H1 (cell line): ENCODE data around the gene MYOCOS. TPM values are rescaled to one million over a fixed set of nuclear protein-coding genes. Genes with fewer than 3 reads are reported as not detected.

Source experiments
- CTCF ChIA-PET: fragments of 300-600 bp; sonication (Branson Sonifier 250); formaldehyde crosslinking; loops from one replicate; lab custom pipeline; 2021; ENCODE audit not compliant: partially characterized antibody; lab: Charles Lee
- POLR2A ChIA-PET: fragments of 300-600 bp; sonication (Branson Sonifier 250); formaldehyde crosslinking; loops from one replicate; lab custom pipeline; 2021; ENCODE audit warnings: inconsistent platforms; ENCODE audit not compliant: partially characterized antibody; lab: Charles Lee
- DNase-seq, 2 experiments: peaks; one replicate each; pipeline versions ENCODE4 v3.0.0 to v3.0.0-alpha.2; 2010 to 2022; ENCODE audit warnings: low spot score in 2 of 2, low read depth in 1 of 2, mixed read lengths in 1 of 2
- FAIRE-seq: peaks from 2 replicates; lab custom pipeline; 2011; peaks lifted over from hg19 to GRCh38; lab: Jason Lieb, UNC
- H2AFZ ChIP-seq: 2 replicates; pipeline ENCODE4 v1.8.1; 2012; ENCODE audit warnings: low read length, inconsistent platforms
- H2AK5ac ChIP-seq: 2 replicates; pipeline ENCODE4 v1.6.1; 2013; ENCODE audit warnings: low read depth, low read length
- H2BK120ac ChIP-seq: replicated peaks from 2 replicates; pipeline ENCODE3; 2013; ENCODE audit warnings: low read depth, low read length, inconsistent platforms
- H2BK12ac ChIP-seq: 2 replicates; pipeline ENCODE4 v1.6.1; 2013; ENCODE audit warnings: low read depth, low read length
- H2BK15ac ChIP-seq: 2 replicates; pipeline ENCODE4 v1.6.1; 2013; ENCODE audit warnings: low read length
- H2BK20ac ChIP-seq: 2 replicates; pipeline ENCODE4 v1.6.1; 2013; ENCODE audit warnings: low read length
- H2BK5ac ChIP-seq: 2 replicates; pipeline ENCODE4 v1.6.1; 2013; ENCODE audit warnings: low read depth, low read length
- H3K14ac ChIP-seq: 2 replicates; pipeline ENCODE4 v1.6.1; 2013; ENCODE audit warnings: inconsistent platforms; ENCODE audit not compliant: insufficient read length
- H3K18ac ChIP-seq: 2 replicates; pipeline ENCODE4 v1.6.1; 2013; ENCODE audit warnings: low read length; ENCODE audit errors: extremely low read depth
- H3K23ac ChIP-seq: 2 replicates; pipeline ENCODE4 v1.6.1; 2013; ENCODE audit warnings: inconsistent platforms; ENCODE audit not compliant: insufficient read length
- H3K23me2 ChIP-seq: 2 replicates; pipeline ENCODE4 v1.6.1; 2013; ENCODE audit warnings: low read depth, low read length
- H3K27ac ChIP-seq: 2 replicates; pipeline ENCODE4 v1.6.1; 2011; ENCODE audit warnings: low read depth, low read length, inconsistent platforms
- H3K27me3 ChIP-seq, 4 experiments: replicated peaks in 1 of 4; 1 replicate in 1 of 4; 2 replicates in 3 of 4; pipeline versions ENCODE4 v1.6.1 to v1.8.1; 2011 to 2013; ENCODE audit warnings: low read length in 3 of 4, mild to moderate bottlenecking in 3 of 4, inconsistent platforms in 2 of 4, mixed read lengths in 2 of 4, moderate library complexity in 1 of 4; ENCODE audit not compliant: control insufficient read depth in 3 of 4, insufficient read depth in 3 of 4; ENCODE audit errors: extremely low read depth in 1 of 4
- H3K36me3 ChIP-seq, 4 experiments: 2 replicates each; pipeline versions ENCODE4 v1.6.1 to v1.8.1; 2011 to 2013; ENCODE audit warnings: mild to moderate bottlenecking in 4 of 4, low read length in 3 of 4, moderate library complexity in 2 of 4, control low read depth in 1 of 4, inconsistent platforms in 1 of 4; ENCODE audit not compliant: insufficient read depth in 4 of 4, control insufficient read depth in 2 of 4
- H3K4ac ChIP-seq: replicated peaks from 2 replicates; pipeline ENCODE3; 2013; ENCODE audit warnings: low read length, low read depth, mixed read lengths, inconsistent platforms; ENCODE audit not compliant: insufficient read length
- H3K4me1 ChIP-seq, 4 experiments: replicated peaks in 1 of 4; 1 replicate in 1 of 4; 2 replicates in 3 of 4; pipeline versions ENCODE4 v1.6.1 to v1.8.1; 2011 to 2013; ENCODE audit warnings: low read length in 3 of 4, inconsistent platforms in 2 of 4, mixed read lengths in 1 of 4; ENCODE audit not compliant: insufficient read depth in 4 of 4, control insufficient read depth in 3 of 4
- H3K4me2 ChIP-seq, 2 experiments: 2 replicates each; pipeline versions ENCODE4 v1.6.1 to v1.8.1; 2011 to 2013; ENCODE audit warnings: low read depth in 2 of 2, low read length in 2 of 2, control low read depth in 1 of 2, inconsistent platforms in 1 of 2, mild to moderate bottlenecking in 1 of 2; ENCODE audit not compliant: insufficient read depth in 1 of 2
- H3K4me3 ChIP-seq, 4 experiments: fragments of 200-600, 300-600 bp in 1 of 4; sonication (generic), shearing (Covaris generic), sonication (Bioruptor Twin) in 1 of 4; 2 replicates each; pipeline versions ENCODE4 v1.5.1 to v1.8.1; 2011 to 2016; ENCODE audit warnings: low read length in 4 of 4, low read depth in 3 of 4, control low read depth in 2 of 4, inconsistent platforms in 2 of 4, mild to moderate bottlenecking in 2 of 4, mixed read lengths in 1 of 4, moderate library complexity in 1 of 4; ENCODE audit not compliant: insufficient read depth in 2 of 4; ENCODE audit errors: extremely low read depth in 1 of 4
- H3K56ac ChIP-seq: replicated peaks from 2 replicates; pipeline ENCODE3; 2013; ENCODE audit warnings: low read depth, mild to moderate bottlenecking, mixed read lengths, low read length, inconsistent platforms; ENCODE audit not compliant: insufficient read length
- H3K79me1 ChIP-seq: 2 replicates; pipeline ENCODE4 v1.6.1; 2013; ENCODE audit warnings: low read depth, low read length, control low read depth
- H3K79me2 ChIP-seq, 2 experiments: 2 replicates each; pipeline versions ENCODE4 v1.6.1 to v1.8.1; 2012 to 2013; ENCODE audit warnings: low read length in 2 of 2, mild to moderate bottlenecking in 2 of 2, inconsistent platforms in 1 of 2; ENCODE audit not compliant: insufficient read depth in 2 of 2, control insufficient read depth in 1 of 2
- H3K9ac ChIP-seq, 4 experiments: replicated peaks in 1 of 4; 1 replicate in 1 of 4; 2 replicates in 3 of 4; pipeline versions ENCODE4 v1.6.1 to v1.8.1; 2011 to 2013; ENCODE audit warnings: low read depth in 3 of 4, low read length in 3 of 4, control low read depth in 2 of 4, mild to moderate bottlenecking in 2 of 4, moderate library complexity in 2 of 4, inconsistent platforms in 1 of 4; ENCODE audit errors: extremely low read depth in 1 of 4
- H3K9me3 ChIP-seq, 2 experiments: 2 replicates each; pipeline versions ENCODE4 v1.6.1 to v1.8.1; 2012 to 2013; ENCODE audit warnings: mild to moderate bottlenecking in 2 of 2, moderate library complexity in 2 of 2, control low read depth in 1 of 2, inconsistent platforms in 1 of 2, low read depth in 1 of 2, low read length in 1 of 2, mixed read lengths in 1 of 2; ENCODE audit not compliant: insufficient read depth in 2 of 2
- H4K20me1 ChIP-seq, 2 experiments: replicated peaks in 1 of 2; 2 replicates each; pipeline versions ENCODE3 to v1.8.1; 2011 to 2013; ENCODE audit warnings: inconsistent platforms in 2 of 2, low read length in 2 of 2, mild to moderate bottlenecking in 1 of 2; ENCODE audit not compliant: insufficient read depth in 2 of 2, control insufficient read depth in 1 of 2
- H4K5ac ChIP-seq: 2 replicates; pipeline ENCODE4 v1.6.1; 2013; ENCODE audit warnings: low read length, low read depth, mixed read lengths, inconsistent platforms; ENCODE audit not compliant: insufficient read length
- H4K8ac ChIP-seq: 2 replicates; pipeline ENCODE4 v1.8.0; 2013; ENCODE audit warnings: mild to moderate bottlenecking, moderate library complexity, low read length, inconsistent platforms; ENCODE audit not compliant: insufficient read depth; ENCODE audit errors: extremely low read depth
- H4K91ac ChIP-seq: replicated peaks from 2 replicates; pipeline ENCODE3; 2013; ENCODE audit warnings: low read length, mixed read lengths, inconsistent platforms; ENCODE audit not compliant: insufficient read length
- BRCA1 ChIP-seq: IDR thresholded peaks from 2 replicates; pipeline ENCODE4 v1.6.1; 2012; ENCODE audit warnings: low read depth, low read length, improper control_type of control experiment
- CBX5 ChIP-seq: fragments of 300-800, 300-1000 bp; sonication (generic); IDR thresholded peaks from 2 replicates; pipeline ENCODE4 v1.7.1; 2016; ENCODE audit warnings: antibody characterized with exemption, low read length, low read depth
- SUZ12 ChIP-seq: fragments of 200-600 bp; sonication (generic); IDR thresholded peaks from 2 replicates; pipeline ENCODE4 v1.6.1; 2012; ENCODE audit warnings: mild to moderate bottlenecking, inconsistent platforms, low read length, moderate library complexity, mixed read lengths
- WGBS, 2 experiments: shearing (Covaris generic) in 1 of 2; methylation state at CpG; one replicate each; pipeline versions ENCODE4 v1.1.6 to v1.1.7; 2013 to 2015; ENCODE audit warnings: low lambda C conversion rate in 2 of 2, mixed read lengths in 2 of 2, inconsistent platforms in 1 of 2, low coverage in 1 of 2, missing lambda C conversion rate in 1 of 2; ENCODE audit not compliant: insufficient replicate concordance in 2 of 2, insufficient coverage in 1 of 2, insufficient read length in 1 of 2; ENCODE audit errors: extremely low coverage in 1 of 2, missing lambda C conversion rate in 1 of 2; 5-methylcytosine and 5-hydroxymethylcytosine counted together
- polyA plus RNA-seq, 7 experiments: library from polyadenylated mRNA; depleted of rRNA in 3 of 7; stranded (reverse) in 5 of 7; unstranded in 2 of 7; fragments of >200 nt in 5 of 7; fragments of 200-250 nt in 2 of 7; gene quantifications; 1 replicate in 5 of 7; 2 replicates in 1 of 7; 4 replicates in 1 of 7; pipeline versions ENCODE4 v1.2.1 to v1.2.3, GENCODE V29; 2011 to 2013; ENCODE audit warnings: missing spikeins in 2 of 7, mixed read lengths in 2 of 7
- total RNA-seq: library from RNA; stranded (reverse); fragmentation: NEBNext Ultra II Directional; extraction: Animal tissue kit (Norgen Biotek cat#: 25700); gene quantifications from 2 replicates; pipeline ENCODE4 v1.2.1, GENCODE V29; 2021

Gene MYOCOS
- total and polyA plus RNA-seq, 2 of the 8 experiments (the other 6 are each of a cell fraction or from before 2014, with no cell fraction given) = not detected

DNA sequence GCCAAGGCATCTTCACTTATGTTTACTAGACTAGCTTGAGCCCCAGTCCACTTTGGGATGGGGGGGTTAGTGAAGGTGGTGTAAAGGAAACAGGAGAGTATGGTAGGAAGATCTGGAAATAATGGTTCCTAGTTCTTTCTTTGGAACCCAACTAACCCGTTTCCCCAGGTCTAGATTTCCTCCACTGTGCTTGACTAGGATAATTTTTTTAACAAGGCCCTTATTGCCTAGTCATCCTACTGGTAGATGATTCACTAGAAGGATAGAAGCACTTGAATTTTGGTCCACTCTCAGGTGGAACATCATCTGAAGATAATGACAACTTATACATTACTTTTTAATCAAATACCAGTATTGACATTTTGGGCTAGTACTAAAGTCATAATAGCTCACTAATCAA, 45.9 kb upstream of the MYOCOS start:
- Histone ChIP-seq H2AFZ (no peak overlapping the region), H3K56ac (no peak overlapping the region), H3K23ac (no peak overlapping the region), H2AK5ac (no peak overlapping the region), H2BK120ac (no peak overlapping the region), H2BK20ac (no peak overlapping the region), H3K4me3 (no peak overlapping the region), H2BK15ac (no peak overlapping the region), H3K9ac (no peak overlapping the region), H3K23me2 (no peaks in the 10 kb centered on the region), H3K9me3 (no peaks in the 10 kb centered on the region), H3K18ac (no peak overlapping the region), H4K91ac (no peak overlapping the region), H3K4me1 (no peaks in the 10 kb centered on the region), H3K27me3 (no peaks in the 10 kb centered on the region), H3K4me2 (no peak overlapping the region), H4K8ac (no peak overlapping the region), H3K27ac (no peak overlapping the region), H2BK12ac (no peak overlapping the region), H4K20me1 (no peaks in the 10 kb centered on the region), H2BK5ac (no peak overlapping the region), H3K79me2 (no peaks in the 10 kb centered on the region), H3K79me1 (no peaks in the 10 kb centered on the region), H3K36me3 (peaks cover 37 to 92% (median 58%) of the 10 kb centered on the region in 4 experiments), H3K4ac (no peak overlapping the region), H4K5ac (no peak overlapping the region), H3K14ac (no peak overlapping the region)
- ChIA-PET CTCF (interaction anchor here (0.7 to 1.4 kb wide), 3 partner anchors 9 to 80 kb away, joined by 3 to 5 read pairs (median 3); no protein-coding TSS in a partner anchor), POLR2A (no interaction called here)
- FAIRE-seq (no peak), DNase-seq (no peak)
- 80% methylated on average over 1 of the region's 1 CpG; no CpG with 5 or more reads in 1 of the 2 experiments for WGBS, 2 experiments
- TF ChIP-seq BRCA1 = no peak
- TF ChIP-seq SUZ12 = no peak
- TF ChIP-seq CBX5 = no peak
